A673 (cell line): Measurements from ENCODE around the gene KCNJ4.

Source experiments
- EZH2 ChIP-seq: fragments of 200-600 bp; sonication (generic); IDR thresholded peaks from 2 replicates; pipeline ENCODE4 v1.6.1; 2017; ENCODE audit warnings: borderline replicate concordance, low read depth, mild to moderate bottlenecking, mixed read lengths, antibody characterized with exemption, low read length; ENCODE audit not compliant: poor library complexity, severe bottlenecking
- TF ChIP-seq, protein P1 (sequence below): fragments of 300-800, 200-600 bp; sonication (generic); conservative IDR thresholded peaks from 2 replicates; pipeline ENCODE4 v1.5.1; 2017; ENCODE audit warnings: low read depth, mild to moderate bottlenecking, antibody characterized with exemption, low read length, moderate library complexity, mixed read lengths

DNA sequence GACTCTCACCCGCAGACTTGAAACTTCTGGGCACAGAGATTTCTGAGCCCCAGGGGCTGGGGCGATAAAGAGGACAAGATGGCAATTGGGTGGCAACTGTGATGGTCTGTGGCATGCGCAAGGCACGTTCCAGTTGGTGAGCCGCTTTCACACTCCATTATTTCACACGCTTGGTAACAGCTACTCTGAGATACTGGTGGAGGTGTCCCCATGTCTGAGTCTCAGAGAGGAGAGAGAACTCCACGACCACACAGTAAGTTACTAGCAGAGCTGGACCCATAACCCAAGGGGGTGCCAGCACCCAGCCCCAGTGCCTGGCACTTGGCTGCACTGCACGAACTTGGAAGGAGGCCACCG is 6.0 kb upstream of the KCNJ4 start:
- TF ChIP-seq, protein P1, sequence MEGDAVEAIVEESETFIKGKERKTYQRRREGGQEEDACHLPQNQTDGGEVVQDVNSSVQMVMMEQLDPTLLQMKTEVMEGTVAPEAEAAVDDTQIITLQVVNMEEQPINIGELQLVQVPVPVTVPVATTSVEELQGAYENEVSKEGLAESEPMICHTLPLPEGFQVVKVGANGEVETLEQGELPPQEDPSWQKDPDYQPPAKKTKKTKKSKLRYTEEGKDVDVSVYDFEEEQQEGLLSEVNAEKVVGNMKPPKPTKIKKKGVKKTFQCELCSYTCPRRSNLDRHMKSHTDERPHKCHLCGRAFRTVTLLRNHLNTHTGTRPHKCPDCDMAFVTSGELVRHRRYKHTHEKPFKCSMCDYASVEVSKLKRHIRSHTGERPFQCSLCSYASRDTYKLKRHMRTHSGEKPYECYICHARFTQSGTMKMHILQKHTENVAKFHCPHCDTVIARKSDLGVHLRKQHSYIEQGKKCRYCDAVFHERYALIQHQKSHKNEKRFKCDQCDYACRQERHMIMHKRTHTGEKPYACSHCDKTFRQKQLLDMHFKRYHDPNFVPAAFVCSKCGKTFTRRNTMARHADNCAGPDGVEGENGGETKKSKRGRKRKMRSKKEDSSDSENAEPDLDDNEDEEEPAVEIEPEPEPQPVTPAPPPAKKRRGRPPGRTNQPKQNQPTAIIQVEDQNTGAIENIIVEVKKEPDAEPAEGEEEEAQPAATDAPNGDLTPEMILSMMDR = no peak
- no peak for TF ChIP-seq EZH2
